ENCODE data around the gene CDT1.

- TF ChIP-seq CTCF (IDR thresholded peaks at IDR 0.05), result no peak
- no peak for TF ChIP-seq POLR2A (IDR thresholded peaks at IDR 0.05)
These were observed 21.6 kb downstream of the CDT1 start for GRCh38 chr16:88825146-88825545.
